ENCODE results near the gene MAML2. TPM values are rescaled to one million over a fixed set of nuclear protein-coding genes. Genes with fewer than 3 reads are reported as not detected.
A peak's percentile ranks its signal among the peaks of the same experiment; 100 is the strongest.

MAML2 gene
- total and polyA plus RNA-seq, 2 experiments from 2014 or later, result 4.7 to 15.3 TPM

GRCh38 chr11:96194581-96195374 is 148.2 kb downstream of the MAML2 start:
- DNase-seq (ENCODE audit: low spot score), result no peak
- no peak overlapping the region for H3K4me3 ChIP-seq
- peaks cover 12% of the 10 kb centered on the region for H3K4me1 ChIP-seq (ENCODE audit: insufficient read depth)
- H3K4me2 ChIP-seq, result peak overlapping the region; percentile 8
- H3K9me2 ChIP-seq (replicated peaks; ENCODE audit: insufficient read depth), result no peaks in the 10 kb centered on the region
- WGBS (ENCODE audit: low lambda C conversion rate, missing lambda C conversion rate), result 9% methylated on average over 1 of the region's 1 CpG
- no peaks in the 10 kb centered on the region for H4K20me1 ChIP-seq (ENCODE audit: insufficient read depth, poor library complexity, severe bottlenecking)
- no peaks in the 10 kb centered on the region for H3K27me3 ChIP-seq
- peak overlapping the region; percentile 11 for H3K27ac ChIP-seq
- H3K36me3 ChIP-seq (replicated peaks; ENCODE audit: insufficient read depth, low read depth), result no peaks in the 10 kb centered on the region
- H3K79me2 ChIP-seq, result peaks cover 40% of the 10 kb centered on the region
- no peaks in the 10 kb centered on the region for H3K9me3 ChIP-seq (ENCODE audit: low read depth)
- H2AFZ ChIP-seq, result no peak overlapping the region
- TF ChIP-seq EZH2phosphoT487 (IDR thresholded peaks at IDR 0.05; ENCODE audit: low read depth, severe bottlenecking, unreplicated experiment) (no peak), CTCF (IDR thresholded peaks at IDR 0.05; ENCODE audit: poor library complexity) (no peak), EZH2 (IDR thresholded peaks at IDR 0.05; ENCODE audit: borderline replicate concordance) (no peak)

GRCh38 chr11:96193745-96194443 is 149.1 kb downstream of the MAML2 start:
- H3K27me3 ChIP-seq, result no peaks in the 10 kb centered on the region
- peaks cover 45% of the 10 kb centered on the region for H3K79me2 ChIP-seq
- H3K4me3 ChIP-seq, result no peak overlapping the region
- no peaks in the 10 kb centered on the region for H3K36me3 ChIP-seq (replicated peaks; ENCODE audit: insufficient read depth, low read depth)
- no peak overlapping the region for H2AFZ ChIP-seq
- DNase-seq (ENCODE audit: low spot score), result no peak
- no peaks in the 10 kb centered on the region for H4K20me1 ChIP-seq (ENCODE audit: insufficient read depth, poor library complexity, severe bottlenecking)
- no peaks in the 10 kb centered on the region for H3K9me3 ChIP-seq (ENCODE audit: low read depth)
- H3K4me1 ChIP-seq (ENCODE audit: insufficient read depth), result peaks cover 12% of the 10 kb centered on the region
- no peaks in the 10 kb centered on the region for H3K9me2 ChIP-seq (replicated peaks; ENCODE audit: insufficient read depth)
- peak overlapping the region; percentile 8 for H3K4me2 ChIP-seq
- no peak for TF ChIP-seq CTCF (IDR thresholded peaks at IDR 0.05; ENCODE audit: poor library complexity)
- TF ChIP-seq EZH2 (IDR thresholded peaks at IDR 0.05; ENCODE audit: borderline replicate concordance), result no peak
- TF ChIP-seq EZH2phosphoT487 (IDR thresholded peaks at IDR 0.05; ENCODE audit: low read depth, severe bottlenecking, unreplicated experiment), result no peak
- WGBS (ENCODE audit: low lambda C conversion rate, missing lambda C conversion rate), result 73% methylated on average over 4 of the region's 4 CpGs
- no peak overlapping the region for H3K27ac ChIP-seq

- 83% methylated on average over 4 of the region's 4 CpGs for WGBS (ENCODE audit: low lambda C conversion rate, missing lambda C conversion rate)
- Histone ChIP-seq H3K27ac (no peak overlapping the region), H3K36me3 (replicated peaks; ENCODE audit: insufficient read depth, low read depth) (no peaks in the 10 kb centered on the region), H2AFZ (no peak overlapping the region), H3K27me3 (no peaks in the 10 kb centered on the region), H4K20me1 (ENCODE audit: insufficient read depth, poor library complexity, severe bottlenecking) (no peaks in the 10 kb centered on the region), H3K9me3 (ENCODE audit: low read depth) (no peaks in the 10 kb centered on the region), H3K9me2 (replicated peaks; ENCODE audit: insufficient read depth) (no peaks in the 10 kb centered on the region), H3K4me1 (ENCODE audit: insufficient read depth) (peaks cover 22% of the 10 kb centered on the region), H3K4me2 (no peak overlapping the region), H3K4me3 (no peak overlapping the region), H3K79me2 (peaks cover 31% of the 10 kb centered on the region)
- TF ChIP-seq EZH2 (IDR thresholded peaks at IDR 0.05; ENCODE audit: borderline replicate concordance) (no peak), EZH2phosphoT487 (IDR thresholded peaks at IDR 0.05; ENCODE audit: low read depth, severe bottlenecking, unreplicated experiment) (no peak), CTCF (IDR thresholded peaks at IDR 0.05; ENCODE audit: poor library complexity) (no peak)
- DNase-seq (ENCODE audit: low spot score), result no peak
Measured at GRCh38 chr11:96191752-96192151, 151.2 kb downstream of the MAML2 start.

All from hepatocyte (in vitro differentiated cells).